Psoas muscle (tissue), 8 donors: ENCODE data around the gene ADCK2. TPM values are rescaled to one million over a fixed set of nuclear protein-coding genes. Genes with fewer than 3 reads are reported as not detected.
"Not testable (repeated sequence)": the region's sequence is repeated elsewhere in the genome, so short reads cannot be mapped to it uniquely, and the experiment has no call there.

Source experiments
- ATAC-seq, 4 donors: fragments of 200-7000 bp; cut with Tn5 transposase; one replicate each; pipeline ENCODE4 v1.9.1; 2020; ENCODE audit warnings: moderate library complexity in 3 of 4, mild to moderate bottlenecking in 2 of 4
- DNase-seq, 2 donors: peaks; one replicate each; pipeline ENCODE4 v3.0.0-alpha.2; 2020
- H3K27ac ChIP-seq: fragments of 200-600 bp; one replicate; pipeline ENCODE4 v1.8.0; 2022
- H3K27me3 ChIP-seq, 3 donors: fragments of 200-600 bp in 1 of 3; one replicate each; pipeline versions ENCODE4 v1.6.1 to v1.8.0; 2013 to 2022; ENCODE audit warnings: low read length in 2 of 3, mild to moderate bottlenecking in 2 of 3, moderate library complexity in 1 of 3; ENCODE audit not compliant: insufficient read depth in 3 of 3
- H3K36me3 ChIP-seq, 2 donors: fragments of 200-600 bp in 1 of 2; one replicate each; pipeline versions ENCODE4 v1.6.1 to v1.8.0; 2013 to 2022; ENCODE audit warnings: low read depth in 1 of 2, mild to moderate bottlenecking in 1 of 2, moderate library complexity in 1 of 2; ENCODE audit not compliant: insufficient read depth in 1 of 2
- H3K4me1 ChIP-seq: fragments of 200-600 bp; one replicate; pipeline ENCODE4 v1.8.0; 2022
- H3K4me3 ChIP-seq: fragments of 200-600 bp; one replicate; pipeline ENCODE4 v1.8.0; 2022; ENCODE audit warnings: mild to moderate bottlenecking
- H3K9me3 ChIP-seq: fragments of 200-600 bp; one replicate; pipeline ENCODE4 v1.8.0; 2022
- CTCF ChIP-seq: fragments of 200-600 bp; IDR thresholded peaks from one replicate; pipeline ENCODE4 v1.8.0; 2022; ENCODE audit warnings: antibody characterized with exemption
- WGBS, 3 donors: extraction: QIAGEN DNeasy Blood & Tissue Kit; methylation state at CpG; one replicate each; pipeline versions ENCODE4 v1.1.6 to v1.1.7; 2013; 5-methylcytosine and 5-hydroxymethylcytosine counted together
- intact Hi-C, 2 donors: fragments of 100-400 bp; cut with DNase I; formaldehyde crosslinking; loops; one replicate each; pipeline versions ENCODE4 v1.11.0 to v1.14.2; 2022
- polyA plus RNA-seq, 3 donors: library from polyadenylated mRNA; stranded (reverse); fragments of 200-250 nt; gene quantifications; one replicate each; pipeline ENCODE4 v1.2.3, GENCODE V29; 2013
- total RNA-seq, 4 donors: library from RNA; stranded (reverse); fragmentation: NEBNext Ultra II Directional in 2 of 4; extraction: Animal tissue kit (Norgen Biotek cat#: 25700) in 2 of 4; gene quantifications; one replicate each; pipeline versions ENCODE4 v1.2.1 to v1.2.4, GENCODE V29; 2021 to 2023
- donor health status: healthy with polysubstance abuse.
- donor health status: DM: no; HTN: no; CAD: no; lungs with moderate emphysema.
- donor health status: Bipolar disorder and iron deficiency.
- donor health status: healthy.
- donor health status: DM: yes; HTN: yes; CAD: no.
- donor health status: DM: no; HTN: no; CAD: no.
- donor health status: DM: no; HTN: no; CAD: no.
- donor health status: DM: yes; HTN: yes; CAD: no.

Gene ADCK2
- total and polyA plus RNA-seq, 7 donors: 10.7 to 26.4 (median 13.5) TPM

- peak overlapping the region; percentile 68 for H3K4me3 ChIP-seq
- DNase-seq (peak; percentile 57 to 68), ATAC-seq (peak; percentile 21 to 58 (median 36))
- H3K27me3 ChIP-seq: peaks cover 0 to 51% (median 21%) of the 10 kb centered on the region in 3 donors
- no peaks in the 10 kb centered on the region for H3K9me3 ChIP-seq
- WGBS, 3 donors: 0 to 1% (median 1%) methylated on average over 30 to 74 of the region's 74 CpGs
- H3K4me1 ChIP-seq: no peaks in the 10 kb centered on the region
- peak overlapping the region; percentile 66 for H3K27ac ChIP-seq
- intact Hi-C loops: no loop called here
- TF ChIP-seq CTCF: no peak
- H3K36me3 ChIP-seq: no peaks in the 10 kb centered on the region
Measured at GRCh38 chr7:140640060-140640637, 32.6 kb upstream of the ADCK2 start.

GRCh38 chr7:140640727-140641523, 31.8 kb upstream of the ADCK2 start, which contains the start of gene DENND2A:
Gene DENND2A, minus strand, starts transcription at chr7:140640813. Its CDS starts 38,416 bp downstream, at chr7:140602397.
- peak; percentile 80 to 84 for DNase-seq
- Histone ChIP-seq H3K4me1 (no peaks in the 10 kb centered on the region), H3K36me3 (no peaks in the 10 kb centered on the region), H3K9me3 (no peaks in the 10 kb centered on the region), H3K27ac (peak within 1 kb of the TSS; percentile 79), H3K27me3 (peaks cover 0 to 51% (median 21%) of the 10 kb centered on the region in 3 donors), H3K4me3 (peak within 1 kb of the TSS; percentile 68)
- no peak for TF ChIP-seq CTCF
- ATAC-seq: peak; percentile 31 to 59 (median 45)
- intact Hi-C loops: no loop called here
- 5 to 15% (median 12%) methylated on average over 47 to 78 of the region's 78 CpGs for WGBS, 3 donors

- WGBS, 3 donors: 46 to 59% (median 58%) methylated on average over 15 of the region's 15 CpGs
- peak in 2 of 4 donors; percentile 3 to 6 for ATAC-seq
- peak in 1 of 2 donors; percentile 49 for DNase-seq
- Histone ChIP-seq H3K27me3 (peaks cover 0 to 48% (median 21%) of the 10 kb centered on the region in 3 donors), H3K9me3 (no peaks in the 10 kb centered on the region), H3K27ac (peak overlapping the region; percentile 46), H3K4me3 (peak overlapping the region; percentile 68), H3K4me1 (no peaks in the 10 kb centered on the region), H3K36me3 (no peaks in the 10 kb centered on the region)
- no peak for TF ChIP-seq CTCF
- intact Hi-C loops: no loop called here
Measured at GRCh38 chr7:140641524-140642195, 31.1 kb upstream of the ADCK2 start.

GRCh38 chr7:140643416-140643815, 29.3 kb upstream of the ADCK2 start:
- Histone ChIP-seq H3K27ac (no peak overlapping the region), H3K4me1 (no peaks in the 10 kb centered on the region), H3K9me3 (no peaks in the 10 kb centered on the region), H3K4me3 (no peak overlapping the region), H3K27me3 (peaks cover 0 to 39% (median 18%) of the 10 kb centered on the region in 3 donors), H3K36me3 (no peaks in the 10 kb centered on the region)
- ATAC-seq (no peak), DNase-seq (no peak)
- 90 to 93% (median 91%) methylated on average over 5 of the region's 5 CpGs for WGBS, 3 donors
- TF ChIP-seq CTCF: no peak
- intact Hi-C loops: no loop called here

GRCh38 chr7:140644761-140645160, 28.0 kb upstream of the ADCK2 start:
- H3K4me3 ChIP-seq, DNase-seq, H3K36me3 ChIP-seq, intact Hi-C loops, ATAC-seq, H3K9me3 ChIP-seq, H3K4me1 ChIP-seq, H3K27ac ChIP-seq: not testable (repeated sequence)
- H3K27me3 ChIP-seq: peaks cover 0 to 30% (median 15%) of the 10 kb centered on the region in 3 donors
- WGBS, 3 donors: 82 to 90% (median 84%) methylated on average over 13 of the region's 13 CpGs
